Tibial nerve (tissue), 4 donors: Measurements from ENCODE around the gene SMIM44. TPM values are rescaled to one million over a fixed set of nuclear protein-coding genes. Genes with fewer than 3 reads are reported as not detected.
"Not testable (repeated sequence)": the region's sequence is repeated elsewhere in the genome, so short reads cannot be mapped to it uniquely, and the experiment has no call there.

Experiments
- DNase-seq, 2 donors: peaks; one replicate each; pipeline ENCODE4 v3.0.0-alpha.2; 2019; ENCODE audit warnings: low spot score in 2 of 2
- H3K27ac ChIP-seq, 4 donors: fragments of 200-600 bp; sonication (generic) in 3 of 4; one replicate each; pipeline ENCODE4 v1.5.1; 2017 to 2019; ENCODE audit warnings: mild to moderate bottlenecking in 1 of 4
- H3K27me3 ChIP-seq, 2 donors: fragments of 200-600 bp; sonication (generic) in 1 of 2; one replicate each; pipeline versions ENCODE4 v1.5.1 to v1.6.0; 2017 to 2019
- H3K36me3 ChIP-seq, 3 donors: fragments of 200-600 bp; sonication (generic); one replicate each; pipeline ENCODE4 v1.5.1; 2018 to 2019
- H3K4me1 ChIP-seq, 4 donors: fragments of 200-600 bp; sonication (generic) in 3 of 4; one replicate each; pipeline ENCODE4 v1.5.1; 2017 to 2019
- H3K4me3 ChIP-seq, 4 donors: fragments of 200-600 bp; sonication (generic) in 3 of 4; one replicate each; pipeline ENCODE4 v1.5.1; 2017 to 2019; ENCODE audit warnings: mild to moderate bottlenecking in 1 of 4, moderate library complexity in 1 of 4
- H3K9me3 ChIP-seq, 4 donors: fragments of 200-600 bp; sonication (generic) in 3 of 4; one replicate each; pipeline ENCODE4 v1.5.1; 2017 to 2019
- EP300 ChIP-seq, 2 donors: sonication (generic); formaldehyde crosslinking; IDR thresholded peaks; one replicate each; pipeline ENCODE4 v1.6.1; 2017; ENCODE audit warnings: antibody characterized with exemption in 2 of 2, mild to moderate bottlenecking in 1 of 2
- POLR2A ChIP-seq, 2 donors: fragments of 450-650 bp; IDR thresholded peaks; one replicate each; pipeline ENCODE4 v1.6.1; 2017; ENCODE audit warnings: antibody characterized with exemption in 2 of 2, mild to moderate bottlenecking in 2 of 2, moderate library complexity in 2 of 2
- WGBS, 2 donors: methylation state at CpG; one replicate each; pipeline ENCODE4 v1.1.5; 2018; 5-methylcytosine and 5-hydroxymethylcytosine counted together
- total RNA-seq, 4 donors: library from RNA; depleted of rRNA; stranded (reverse); fragments of >200 nt; gene quantifications; one replicate each; pipeline ENCODE4 v1.1.0, GENCODE V29; 2016
- TF ChIP-seq, protein P1 (sequence below), 5 experiments: fragments of 200-600 bp in 3 of 5; fragments of 450-650 bp in 2 of 5; sonication (generic) in 3 of 5; IDR thresholded peaks; one replicate each; pipeline ENCODE4 v1.5.1; 2016 to 2019; ENCODE audit warnings: antibody characterized with exemption in 5 of 5, mild to moderate bottlenecking in 3 of 5, moderate library complexity in 2 of 5

The SMIM44 gene
- total RNA-seq, 4 donors from 2014 or later, result not detected

- no peak for DNase-seq
- Histone ChIP-seq H3K27ac (peak overlapping the region in 2 of 4 donors; percentile 41 to 61), H3K9me3 (no peaks in the 10 kb centered on the region), H3K4me1 (peaks cover under 1 to 37% (median 18%) of the 10 kb centered on the region in 4 donors), H3K4me3 (no peak overlapping the region), H3K36me3 (peaks cover 14 to 86% (median 25%) of the 10 kb centered on the region in 3 donors), H3K27me3 (no peaks in the 10 kb centered on the region)
- TF ChIP-seq, protein P1, sequence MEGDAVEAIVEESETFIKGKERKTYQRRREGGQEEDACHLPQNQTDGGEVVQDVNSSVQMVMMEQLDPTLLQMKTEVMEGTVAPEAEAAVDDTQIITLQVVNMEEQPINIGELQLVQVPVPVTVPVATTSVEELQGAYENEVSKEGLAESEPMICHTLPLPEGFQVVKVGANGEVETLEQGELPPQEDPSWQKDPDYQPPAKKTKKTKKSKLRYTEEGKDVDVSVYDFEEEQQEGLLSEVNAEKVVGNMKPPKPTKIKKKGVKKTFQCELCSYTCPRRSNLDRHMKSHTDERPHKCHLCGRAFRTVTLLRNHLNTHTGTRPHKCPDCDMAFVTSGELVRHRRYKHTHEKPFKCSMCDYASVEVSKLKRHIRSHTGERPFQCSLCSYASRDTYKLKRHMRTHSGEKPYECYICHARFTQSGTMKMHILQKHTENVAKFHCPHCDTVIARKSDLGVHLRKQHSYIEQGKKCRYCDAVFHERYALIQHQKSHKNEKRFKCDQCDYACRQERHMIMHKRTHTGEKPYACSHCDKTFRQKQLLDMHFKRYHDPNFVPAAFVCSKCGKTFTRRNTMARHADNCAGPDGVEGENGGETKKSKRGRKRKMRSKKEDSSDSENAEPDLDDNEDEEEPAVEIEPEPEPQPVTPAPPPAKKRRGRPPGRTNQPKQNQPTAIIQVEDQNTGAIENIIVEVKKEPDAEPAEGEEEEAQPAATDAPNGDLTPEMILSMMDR (IDR thresholded peaks at IDR 0.05), result no peak
- TF ChIP-seq POLR2A (IDR thresholded peaks at IDR 0.05) (no peak), EP300 (IDR thresholded peaks at IDR 0.05) (no peak)
- WGBS, 2 donors, result 80 to 81% methylated on average over 21 to 24 of the region's 25 CpGs
Measured at GRCh38 chr19:3453840-3454239, 29.4 kb downstream of the SMIM44 start.

DNA sequence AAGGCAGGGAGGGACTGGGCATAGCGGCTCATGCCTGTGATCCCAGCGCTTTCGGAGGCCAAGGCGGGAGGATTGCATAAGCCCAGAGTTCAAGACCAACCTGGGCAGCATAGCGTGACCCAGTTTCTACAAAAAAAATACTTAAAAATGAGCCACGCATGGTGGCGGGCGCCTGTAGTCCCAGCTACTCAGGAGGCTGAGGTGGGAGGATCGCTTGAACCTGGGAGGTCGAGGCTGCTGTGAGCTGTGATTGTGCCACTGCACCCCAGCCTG, 30.4 kb downstream of the SMIM44 start:
- H3K9me3 ChIP-seq, DNase-seq, H3K4me3 ChIP-seq, H3K27me3 ChIP-seq: not testable (repeated sequence)
- peaks cover 14 to 96% (median 25%) of the 10 kb centered on the region in 3 donors for H3K36me3 ChIP-seq
- H3K4me1 ChIP-seq, result peaks cover 0 to 27% (median 10%) of the 10 kb centered on the region in 4 donors
- H3K27ac ChIP-seq, result peak overlapping the region in 1 of 4 donors; percentile 83
- WGBS, 2 donors, result 96 to 98% methylated on average over 10 of the region's 10 CpGs

- Histone ChIP-seq H3K36me3 (peaks cover 14 to 97% (median 25%) of the 10 kb centered on the region in 3 donors), H3K4me1 (peaks cover 0 to 22% (median 7%) of the 10 kb centered on the region in 4 donors), H3K9me3 (no peaks in the 10 kb centered on the region), H3K27ac (peak overlapping the region in 2 of 4 donors; percentile 83 to 85), H3K27me3 (no peaks in the 10 kb centered on the region), H3K4me3 (no peak overlapping the region)
- no peak for TF ChIP-seq POLR2A (IDR thresholded peaks at IDR 0.05)
- TF ChIP-seq EP300 (IDR thresholded peaks at IDR 0.05), result no peak
- TF ChIP-seq, protein P1 (IDR thresholded peaks at IDR 0.05), result no peak
- DNase-seq, result no peak
- 85 to 89% methylated on average over 34 to 38 of the region's 38 CpGs for WGBS, 2 donors
Measured at GRCh38 chr19:3452171-3452941, 30.9 kb downstream of the SMIM44 start.

GRCh38 chr19:3451451-3451866, 31.8 kb downstream of the SMIM44 start:
- DNase-seq, result no peak
- H3K27ac ChIP-seq, result peak overlapping the region; percentile 11 to 85 (median 68)
- peaks cover 11 to 91% (median 25%) of the 10 kb centered on the region in 3 donors for H3K36me3 ChIP-seq
- peaks cover 0 to 13% (median 3%) of the 10 kb centered on the region in 4 donors for H3K4me1 ChIP-seq
- H3K9me3 ChIP-seq, result no peaks in the 10 kb centered on the region
- TF ChIP-seq, protein P1 (IDR thresholded peaks at IDR 0.05), result no peak
- no peak for TF ChIP-seq EP300 (IDR thresholded peaks at IDR 0.05)
- no peak for TF ChIP-seq POLR2A (IDR thresholded peaks at IDR 0.05)
- H3K4me3 ChIP-seq, result no peak overlapping the region
- H3K27me3 ChIP-seq, result no peaks in the 10 kb centered on the region
- WGBS, 2 donors, result 83 to 87% methylated on average over 10 of the region's 10 CpGs

DNA sequence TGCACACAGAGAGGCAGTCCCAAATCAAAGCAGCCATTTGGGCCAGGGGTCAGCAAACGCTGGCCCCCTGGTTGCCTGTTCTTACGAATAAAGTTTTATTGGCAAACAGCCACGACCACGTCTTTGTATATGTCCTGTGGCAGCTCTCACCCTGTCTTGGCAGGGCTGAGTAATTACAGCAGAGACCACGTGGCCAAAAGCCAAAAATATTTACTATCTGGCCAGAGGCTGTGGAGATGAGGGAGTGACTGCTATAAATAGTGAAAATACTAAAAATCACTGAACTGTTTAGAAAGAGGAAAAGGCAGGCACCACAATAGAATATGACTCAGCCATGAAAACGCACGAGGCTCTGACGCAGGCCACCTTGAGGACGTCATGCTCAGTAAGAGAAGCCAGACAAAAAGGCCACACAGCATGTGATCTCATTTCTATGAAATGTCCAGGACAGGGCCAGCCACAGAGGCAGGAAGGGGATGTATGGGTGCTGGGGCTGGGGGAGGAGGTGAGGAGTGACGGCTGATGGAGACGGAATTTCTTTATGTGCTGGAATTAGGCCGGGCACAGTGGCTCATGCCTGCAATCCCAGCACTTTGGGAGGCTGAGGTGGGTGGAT, 32.3 kb downstream of the SMIM44 start:
- peak in 1 of 2 donors; percentile 52 for DNase-seq
- TF ChIP-seq, protein P1 (IDR thresholded peaks at IDR 0.05), result no peak
- TF ChIP-seq POLR2A (IDR thresholded peaks at IDR 0.05), result no peak
- TF ChIP-seq EP300 (IDR thresholded peaks at IDR 0.05), result peak; percentile 75 to 77

More for the DNA sequence above, 32.3 kb downstream of the SMIM44 start:
- Histone ChIP-seq H3K36me3 (peaks cover 11 to 90% (median 25%) of the 10 kb centered on the region in 3 donors), H3K9me3 (no peaks in the 10 kb centered on the region), H3K27ac (peak overlapping the region; percentile 26 to 85 (median 68)), H3K27me3 (no peaks in the 10 kb centered on the region), H3K4me3 (no peak overlapping the region), H3K4me1 (peaks cover 0 to 10% (median 3%) of the 10 kb centered on the region in 4 donors)
- 23 to 34% methylated on average over 12 of the region's 12 CpGs for WGBS, 2 donors
